ENCODE data around the gene IPO9. TPM values are rescaled to one million over a fixed set of nuclear protein-coding genes. Genes with fewer than 3 reads are reported as not detected.

The IPO9 gene
- total RNA-seq, 1 donor from 2014 or later = 50.2 TPM

- peaks cover 22% of the 10 kb centered on the region for H3K4me1 Mint-ChIP-seq (ENCODE audit: low read depth, unreplicated experiment)
- H3K4me3 Mint-ChIP-seq (ENCODE audit: unreplicated experiment) = peak overlapping the region; percentile 75
- no peak overlapping the region for H3K27ac Mint-ChIP-seq (ENCODE audit: unreplicated experiment)
- Histone ChIP-seq H3K4me2 (ENCODE audit: low read length) (peak overlapping the region; percentile 94), H3K9ac (ENCODE audit: low read length) (peak overlapping the region; percentile 83), H3K27ac (ENCODE audit: low read depth, low read length) (no peak overlapping the region), H3K4me1 (ENCODE audit: insufficient read depth, low read length) (peaks cover 19% of the 10 kb centered on the region), H3K27me3 (ENCODE audit: insufficient read depth, low read length) (no peaks in the 10 kb centered on the region), H3K36me3 (ENCODE audit: insufficient read depth, low read length) (peaks cover 3% of the 10 kb centered on the region), H3K9me3 (ENCODE audit: insufficient read depth, low read depth, low read length) (no peaks in the 10 kb centered on the region), H3K4me3 (ENCODE audit: insufficient read depth, low read depth, low read length) (peak overlapping the region; percentile 70), H2AFZ (ENCODE audit: low read depth, low read length) (peak overlapping the region; percentile 81), H3K79me2 (ENCODE audit: insufficient read depth, low read length) (peaks cover 8% of the 10 kb centered on the region), H4K20me1 (ENCODE audit: insufficient read depth, low read length) (peaks cover 4% of the 10 kb centered on the region)
- TF ChIP-seq EZH2 (IDR thresholded peaks at IDR 0.05; ENCODE audit: insufficient read depth, low read length) (no peak), CTCF (IDR thresholded peaks at IDR 0.05; ENCODE audit: insufficient read depth, low read depth, low read length) (no peak)
- peaks cover 31% of the 10 kb centered on the region for H3K27me3 Mint-ChIP-seq (ENCODE audit: low read depth, unreplicated experiment)
- DNase-seq (ENCODE audit: low read depth) (no peak), FAIRE-seq (no peak)
- no peaks in the 10 kb centered on the region for H3K9me3 Mint-ChIP-seq (ENCODE audit: unreplicated experiment)
- peaks cover 7% of the 10 kb centered on the region for H3K36me3 Mint-ChIP-seq (ENCODE audit: low read depth, unreplicated experiment)
Measured at GRCh38 chr1:201889090-201889968, 60.4 kb downstream of the IPO9 start.

DNA sequence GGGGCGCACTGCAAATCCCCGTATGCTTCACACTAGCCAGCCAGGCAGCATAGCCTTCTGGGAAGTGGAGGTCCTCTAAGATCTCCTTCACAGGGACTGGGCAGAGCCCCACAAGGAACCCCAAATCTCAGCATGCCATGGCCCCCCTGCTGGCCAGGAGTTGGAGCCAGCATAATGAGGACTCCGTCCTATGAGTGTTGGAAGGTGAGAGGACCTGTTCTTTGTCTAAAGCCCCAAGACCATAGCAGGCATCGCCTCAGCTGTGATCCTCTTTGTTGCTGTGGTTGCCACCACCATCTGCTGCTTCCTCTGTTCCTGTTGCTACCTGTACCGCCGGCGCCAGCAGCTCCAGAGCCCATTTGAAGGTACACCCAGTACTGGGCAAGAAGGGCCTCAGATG is 61.3 kb downstream of the IPO9 start:
- TF ChIP-seq CTCF (IDR thresholded peaks at IDR 0.05; ENCODE audit: insufficient read depth, low read depth, low read length) (no peak), EZH2 (IDR thresholded peaks at IDR 0.05; ENCODE audit: insufficient read depth, low read length) (no peak)
- Histone ChIP-seq H3K27me3 (ENCODE audit: insufficient read depth, low read length) (no peaks in the 10 kb centered on the region), H3K36me3 (ENCODE audit: insufficient read depth, low read length) (peaks cover 3% of the 10 kb centered on the region), H3K79me2 (ENCODE audit: insufficient read depth, low read length) (peaks cover 8% of the 10 kb centered on the region), H3K4me1 (ENCODE audit: insufficient read depth, low read length) (peaks cover 16% of the 10 kb centered on the region), H3K27ac (ENCODE audit: low read depth, low read length) (no peak overlapping the region), H3K4me3 (ENCODE audit: insufficient read depth, low read depth, low read length) (no peak overlapping the region), H4K20me1 (ENCODE audit: insufficient read depth, low read length) (peaks cover 4% of the 10 kb centered on the region), H3K4me2 (ENCODE audit: low read length) (no peak overlapping the region), H3K9ac (ENCODE audit: low read length) (no peak overlapping the region), H3K9me3 (ENCODE audit: insufficient read depth, low read depth, low read length) (no peaks in the 10 kb centered on the region), H2AFZ (ENCODE audit: low read depth, low read length) (no peak overlapping the region)
- peaks cover 31% of the 10 kb centered on the region for H3K27me3 Mint-ChIP-seq (ENCODE audit: low read depth, unreplicated experiment)
- no peak for DNase-seq (ENCODE audit: low read depth)
- H3K9me3 Mint-ChIP-seq (ENCODE audit: unreplicated experiment) = no peaks in the 10 kb centered on the region
- H3K27ac Mint-ChIP-seq (ENCODE audit: unreplicated experiment) = no peak overlapping the region
- no peak for FAIRE-seq
- H3K4me3 Mint-ChIP-seq (ENCODE audit: unreplicated experiment) = peak overlapping the region; percentile 57
- H3K4me1 Mint-ChIP-seq (ENCODE audit: low read depth, unreplicated experiment) = peaks cover 21% of the 10 kb centered on the region
- peaks cover 7% of the 10 kb centered on the region for H3K36me3 Mint-ChIP-seq (ENCODE audit: low read depth, unreplicated experiment)

Data from astrocyte (in vitro differentiated cells and primary cell).